HepG2 (cell line): Measurements from ENCODE around the gene CADM1.

Experiments used
- CHD2 ChIP-seq: IDR thresholded peaks from 2 replicates; pipeline ENCODE4 v1.6.1; 2011; ENCODE audit warnings: low read depth, low read length, improper control_type of control experiment
- ELF3 ChIP-seq: IDR thresholded peaks from 2 replicates; pipeline ENCODE4 v1.6.1; 2016; ENCODE audit warnings: missing genetic modification reagents, missing compliant biosample characterization
- ELF4 ChIP-seq: sonication (generic); formaldehyde crosslinking; IDR thresholded peaks from 2 replicates; pipeline ENCODE4 v1.5.0; 2020; ENCODE audit warnings: missing genetic modification reagents, mild to moderate bottlenecking, moderate library complexity, borderline replicate concordance
- EZH2 ChIP-seq: conservative IDR thresholded peaks from 2 replicates; pipeline ENCODE4 v1.6.1; 2012; ENCODE audit warnings: mild to moderate bottlenecking, low read depth, low read length, moderate library complexity
- NFYB ChIP-seq: sonication (generic); formaldehyde crosslinking; IDR thresholded peaks from 2 replicates; pipeline ENCODE4 v1.4.0; 2020; ENCODE audit warnings: missing genetic modification reagents
- SIN3A ChIP-seq: IDR thresholded peaks from 2 replicates; pipeline ENCODE4 v1.6.1; 2011; ENCODE audit warnings: low read depth, mild to moderate bottlenecking, control low read depth, low read length, borderline replicate concordance
- WIZ ChIP-seq: sonication (generic); formaldehyde crosslinking; IDR thresholded peaks from 2 replicates; pipeline ENCODE4 v1.5.1; 2020; ENCODE audit warnings: mild to moderate bottlenecking, missing genetic modification reagents
- ZNF556 ChIP-seq: sonication (generic); formaldehyde crosslinking; IDR thresholded peaks from 2 replicates; pipeline ENCODE4 v1.4.0; 2020; ENCODE audit warnings: mild to moderate bottlenecking, missing genetic modification reagents, borderline replicate concordance
- TF ChIP-seq, protein P1 (sequence below), 2 experiments: IDR thresholded peaks; 2 replicates each; pipeline ENCODE4 v1.6.1; 2011 to 2012; ENCODE audit warnings: low read length in 2 of 2, borderline replicate concordance in 1 of 2, low read depth in 1 of 2, mild to moderate bottlenecking in 1 of 2, moderate library complexity in 1 of 2

DNA sequence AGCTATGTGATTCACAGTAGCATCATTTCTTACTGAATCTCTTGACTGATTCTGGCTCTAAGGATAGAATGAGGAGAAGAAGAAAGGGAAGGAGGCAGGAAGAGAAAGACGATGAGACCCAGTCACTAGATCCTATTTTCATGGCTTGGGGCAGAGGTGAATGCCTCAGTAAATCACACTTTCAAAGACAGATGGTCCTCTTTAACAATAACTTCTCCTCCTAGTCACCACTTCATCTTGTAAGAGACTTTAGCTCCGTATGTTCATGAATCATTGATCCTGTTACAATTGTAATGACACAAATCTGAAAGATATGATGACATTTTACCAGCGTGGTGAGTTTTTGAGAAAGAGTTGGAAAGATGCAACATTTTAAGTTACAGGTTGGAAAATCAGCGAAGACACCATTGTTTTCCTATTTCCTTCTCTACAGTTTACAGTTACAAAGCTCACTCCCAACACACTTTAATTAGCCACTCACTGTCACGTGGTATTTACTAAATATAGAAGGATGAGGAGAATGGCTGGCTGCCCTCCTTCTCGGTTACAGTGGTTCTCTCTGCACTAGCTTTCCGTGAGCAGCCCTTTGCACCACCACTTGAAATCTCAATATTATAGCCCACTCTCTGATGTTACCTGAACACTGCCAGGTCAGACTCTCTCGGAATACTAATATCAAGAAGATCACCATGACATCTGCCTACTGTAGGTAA is 205.8 kb downstream of the CADM1 start:
- no peak for TF ChIP-seq CHD2
- TF ChIP-seq WIZ (CRISPR knock-in tag) = no peak
- no peak for TF ChIP-seq EZH2
- TF ChIP-seq ZNF556 (CRISPR knock-in tag) = no peak
- TF ChIP-seq NFYB (CRISPR knock-in tag) = no peak
- TF ChIP-seq, protein P1, sequence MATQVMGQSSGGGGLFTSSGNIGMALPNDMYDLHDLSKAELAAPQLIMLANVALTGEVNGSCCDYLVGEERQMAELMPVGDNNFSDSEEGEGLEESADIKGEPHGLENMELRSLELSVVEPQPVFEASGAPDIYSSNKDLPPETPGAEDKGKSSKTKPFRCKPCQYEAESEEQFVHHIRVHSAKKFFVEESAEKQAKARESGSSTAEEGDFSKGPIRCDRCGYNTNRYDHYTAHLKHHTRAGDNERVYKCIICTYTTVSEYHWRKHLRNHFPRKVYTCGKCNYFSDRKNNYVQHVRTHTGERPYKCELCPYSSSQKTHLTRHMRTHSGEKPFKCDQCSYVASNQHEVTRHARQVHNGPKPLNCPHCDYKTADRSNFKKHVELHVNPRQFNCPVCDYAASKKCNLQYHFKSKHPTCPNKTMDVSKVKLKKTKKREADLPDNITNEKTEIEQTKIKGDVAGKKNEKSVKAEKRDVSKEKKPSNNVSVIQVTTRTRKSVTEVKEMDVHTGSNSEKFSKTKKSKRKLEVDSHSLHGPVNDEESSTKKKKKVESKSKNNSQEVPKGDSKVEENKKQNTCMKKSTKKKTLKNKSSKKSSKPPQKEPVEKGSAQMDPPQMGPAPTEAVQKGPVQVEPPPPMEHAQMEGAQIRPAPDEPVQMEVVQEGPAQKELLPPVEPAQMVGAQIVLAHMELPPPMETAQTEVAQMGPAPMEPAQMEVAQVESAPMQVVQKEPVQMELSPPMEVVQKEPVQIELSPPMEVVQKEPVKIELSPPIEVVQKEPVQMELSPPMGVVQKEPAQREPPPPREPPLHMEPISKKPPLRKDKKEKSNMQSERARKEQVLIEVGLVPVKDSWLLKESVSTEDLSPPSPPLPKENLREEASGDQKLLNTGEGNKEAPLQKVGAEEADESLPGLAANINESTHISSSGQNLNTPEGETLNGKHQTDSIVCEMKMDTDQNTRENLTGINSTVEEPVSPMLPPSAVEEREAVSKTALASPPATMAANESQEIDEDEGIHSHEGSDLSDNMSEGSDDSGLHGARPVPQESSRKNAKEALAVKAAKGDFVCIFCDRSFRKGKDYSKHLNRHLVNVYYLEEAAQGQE (IDR thresholded peaks at IDR 0.05; ENCODE audit: borderline replicate concordance in 1 of 2, low read depth in 1 of 2, low read length in 2 of 2) = no peak
- no peak for TF ChIP-seq ELF4
- TF ChIP-seq ELF3 (CRISPR knock-in tag) = no peak
- TF ChIP-seq SIN3A = no peak
